Uterine smooth muscle cell (primary cell): ENCODE measurements around the gene OR4A15. TPM values are rescaled to one million over a fixed set of nuclear protein-coding genes. Genes with fewer than 3 reads are reported as not detected.

ENCODE experiments used
- total RNA-seq: library from RNA; depleted of rRNA; stranded (reverse); fragments of >200 nt; gene quantifications from 2 replicates; pipeline ENCODE4 v1.2.3, GENCODE V29; 2014

OR4A15 gene
- not detected in 2 replicates for total RNA-seq

GRCh38 chr11:55367674-55368073 is at the start of gene OR4A15:
Gene OR4A15 (plus strand): TSS chr11:55367974. CDS start chr11:55367974, 0 bp downstream.

DNA sequence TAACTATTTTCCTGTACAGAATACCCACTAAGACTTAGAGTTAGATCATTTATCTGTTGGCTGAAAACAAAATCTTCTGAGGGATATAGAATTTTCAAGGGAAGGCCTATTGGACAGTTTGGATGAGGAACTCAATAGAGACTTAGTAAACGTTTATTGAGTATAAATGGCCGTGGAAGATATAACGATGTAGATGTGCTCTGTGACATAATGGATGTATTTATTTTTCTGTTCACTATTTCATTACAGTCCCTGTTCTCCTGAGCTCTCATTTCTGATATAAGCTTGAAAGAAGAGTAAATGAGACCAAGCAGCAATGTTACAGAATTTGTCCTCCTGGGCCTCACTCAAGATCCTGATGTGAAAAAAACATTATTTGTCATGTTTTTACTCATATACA is 24.9 kb upstream of the OR4A15 start, which contains the start of gene OR4A16:
OR4A16 (plus strand) TSS at position 301 of the 400 bp plus-strand sequence; CDS start at position 301, 0 bp downstream.

Other genes with a start within 250 kb of the OR4A15 start
- gene TRIM48, start 105.8 kb upstream of the OR4A15 start, total RNA-seq, result not detected in 2 replicates
- not detected in 2 replicates for gene OR4A16, start 24.8 kb upstream of the OR4A15 start, total RNA-seq
- not detected in 2 replicates for gene OR4C15, start 186.5 kb downstream of the OR4A15 start, total RNA-seq
- gene OR4C16, start 204.2 kb downstream of the OR4A15 start, total RNA-seq, result not detected in 2 replicates
- gene OR4C11, start 239.7 kb downstream of the OR4A15 start, total RNA-seq, result not detected in 2 replicates